Thyroid gland (tissue), 4 donors: Measurements from ENCODE around the gene MANEA.

Source experiments
- CTCF ChIP-seq, 6 experiments: fragments of 200-600 bp in 3 of 6; fragments of 450-650 bp in 3 of 6; sonication (generic) in 3 of 6; IDR thresholded peaks; one replicate each; pipeline ENCODE4 v1.5.1; 2016 to 2019; ENCODE audit warnings: antibody characterized with exemption in 6 of 6, mild to moderate bottlenecking in 2 of 6, inconsistent platforms in 1 of 6, moderate library complexity in 1 of 6
- POLR2A ChIP-seq, 2 donors: fragments of 450-650 bp; IDR thresholded peaks; one replicate each; pipeline ENCODE4 v1.6.1; 2017; ENCODE audit warnings: antibody characterized with exemption in 2 of 2, mild to moderate bottlenecking in 2 of 2, moderate library complexity in 1 of 2

GRCh38 chr6:95545686-95546085, 31.6 kb upstream of the MANEA start:
- TF ChIP-seq CTCF (IDR thresholded peaks at IDR 0.05) (no peak), POLR2A (IDR thresholded peaks at IDR 0.05) (no peak)
